Stimulated activated CD4-positive, alpha-beta T cell treated with anti-CD3 and anti-CD28 coated beads, Interleukin-1b, Interleukin-23, amount 100 ng/mL, for 24 hours (primary cell): ENCODE results near the gene FCGBP.
"Not testable (repeated sequence)": the region's sequence is repeated elsewhere in the genome, so short reads cannot be mapped to it uniquely, and the experiment has no call there.

Source experiments
- DNase-seq, 4 experiments: peaks; one replicate each; pipeline ENCODE4 v3.0.0-alpha.2; 2020; ENCODE audit warnings: low read depth in 4 of 4, low spot score in 1 of 4

The FCGBP gene

DNA sequence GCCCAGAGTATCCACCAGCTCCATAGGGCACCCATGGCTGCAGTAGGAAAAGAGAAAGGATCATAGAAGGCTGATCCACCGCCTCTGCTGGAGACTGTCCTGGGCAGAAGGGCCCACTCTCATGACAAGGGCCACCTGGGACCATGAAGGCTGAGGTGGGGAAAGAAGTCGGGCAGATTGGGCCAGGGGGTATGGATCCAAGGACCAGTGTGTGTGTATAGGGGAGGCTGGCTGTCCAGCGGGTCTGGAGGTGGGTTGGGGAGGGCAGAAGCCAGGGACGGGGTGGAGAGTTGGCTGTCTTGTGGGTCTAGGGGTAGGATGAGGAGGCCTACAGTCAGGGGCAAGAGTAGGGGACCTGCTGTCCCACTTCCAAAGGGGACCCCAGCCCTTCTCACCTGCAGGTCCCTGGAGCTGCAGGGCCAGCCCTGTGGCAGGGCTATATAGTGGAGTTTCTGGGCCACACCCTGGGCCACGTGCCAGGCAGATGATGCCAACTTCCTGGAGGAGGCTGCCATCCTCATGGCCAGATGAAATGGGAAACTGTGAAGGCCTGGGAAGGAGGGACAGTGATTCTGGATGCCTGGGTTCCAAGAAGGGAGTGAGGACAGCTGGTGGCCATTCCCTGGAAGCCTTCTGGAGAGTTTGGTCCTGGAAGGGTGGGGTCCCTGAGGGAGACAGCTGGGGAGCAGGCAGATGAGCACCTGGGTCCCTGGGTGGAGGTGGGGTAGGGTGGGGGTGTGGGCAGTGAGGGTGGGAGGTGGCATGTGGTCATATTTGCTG, at the start of gene FCGBP:
Gene FCGBP (minus strand): TSS at position 51 of the 780 bp plus-strand sequence.
- DNase-seq: no peak

DNA sequence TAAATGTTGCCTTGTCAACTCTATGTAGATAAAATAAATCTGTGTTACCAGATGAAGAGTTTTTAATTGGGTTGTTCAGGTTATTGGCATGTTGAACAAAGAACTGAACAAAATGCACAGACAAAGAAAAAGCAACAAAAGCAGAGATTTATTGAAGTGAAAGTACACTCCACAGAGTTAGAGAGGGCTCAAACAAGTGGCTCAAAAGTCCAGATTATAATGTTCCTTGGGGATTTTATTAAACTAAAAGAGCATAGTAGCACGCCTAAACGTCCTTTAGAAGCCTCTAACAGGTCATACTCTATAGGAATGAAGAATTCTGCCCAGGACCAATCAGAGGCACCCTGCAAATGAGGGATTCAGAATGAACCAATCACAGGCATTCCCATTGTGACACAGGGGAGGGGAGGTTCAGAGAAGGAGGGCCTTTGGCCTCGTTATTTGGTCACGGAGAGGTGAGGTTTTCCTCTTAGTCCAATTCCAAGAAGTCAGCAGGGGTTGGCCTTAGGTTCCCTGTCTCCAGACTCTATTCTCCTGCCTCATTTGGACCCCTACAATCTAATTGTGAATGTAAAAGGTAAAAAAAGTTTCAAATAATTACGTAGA, 49.4 kb upstream of the FCGBP start:
- no peak for DNase-seq

DNA sequence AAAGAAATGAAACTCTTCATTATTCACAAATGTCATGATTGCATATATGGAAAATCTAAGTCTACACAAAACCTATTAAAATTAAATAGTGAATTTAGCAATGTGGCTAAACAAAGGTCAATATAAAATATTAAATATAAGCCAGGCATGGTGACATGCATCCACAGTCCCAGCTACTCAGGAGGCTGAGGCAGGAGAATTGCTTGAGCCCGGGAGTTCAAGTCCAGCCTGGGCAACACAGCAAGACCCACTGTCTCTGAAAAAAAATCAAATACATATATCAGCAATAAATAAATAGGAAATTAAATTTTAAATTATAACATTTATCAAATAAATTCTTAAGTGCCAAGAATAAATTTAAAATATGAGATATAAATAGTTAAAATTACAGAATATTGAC, 48.4 kb upstream of the FCGBP start:
- no peak for DNase-seq

DNA sequence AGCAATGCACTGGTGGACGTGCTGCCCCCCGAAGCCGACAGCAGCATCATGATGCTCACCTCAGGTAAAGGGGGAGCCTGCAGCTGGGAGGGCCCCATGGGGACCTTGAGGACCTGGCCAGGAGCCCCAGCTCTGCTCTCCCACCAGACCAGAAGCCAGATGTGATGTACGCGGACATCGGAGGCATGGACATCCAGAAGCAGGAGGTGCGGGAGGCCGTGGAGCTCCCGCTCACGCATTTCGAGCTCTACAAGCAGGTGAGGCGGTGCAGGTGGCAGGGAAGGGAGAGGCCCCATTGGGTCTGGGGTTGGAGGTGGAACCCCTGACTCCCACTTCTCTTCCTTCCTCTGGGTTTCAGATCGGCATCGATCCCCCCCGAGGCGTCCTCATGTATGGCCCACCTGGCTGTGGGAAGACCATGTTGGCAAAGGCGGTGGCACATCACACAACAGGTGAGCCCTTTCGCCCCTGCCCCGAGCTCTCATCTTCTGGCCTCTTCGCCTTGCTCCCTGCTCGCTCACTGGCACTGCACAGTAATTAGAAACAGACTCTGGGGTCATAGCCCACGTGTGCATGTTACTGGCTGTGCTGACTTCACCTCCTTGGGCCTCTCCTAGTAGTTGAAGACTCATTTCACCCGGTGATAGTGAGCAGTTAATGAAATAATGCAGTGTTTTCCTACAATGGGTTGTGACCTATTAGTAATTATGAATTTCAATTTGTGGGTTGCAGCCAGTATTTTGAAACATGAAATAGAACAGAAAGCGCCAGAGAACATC, 40.1 kb upstream of the FCGBP start:
- no peak for DNase-seq

DNA sequence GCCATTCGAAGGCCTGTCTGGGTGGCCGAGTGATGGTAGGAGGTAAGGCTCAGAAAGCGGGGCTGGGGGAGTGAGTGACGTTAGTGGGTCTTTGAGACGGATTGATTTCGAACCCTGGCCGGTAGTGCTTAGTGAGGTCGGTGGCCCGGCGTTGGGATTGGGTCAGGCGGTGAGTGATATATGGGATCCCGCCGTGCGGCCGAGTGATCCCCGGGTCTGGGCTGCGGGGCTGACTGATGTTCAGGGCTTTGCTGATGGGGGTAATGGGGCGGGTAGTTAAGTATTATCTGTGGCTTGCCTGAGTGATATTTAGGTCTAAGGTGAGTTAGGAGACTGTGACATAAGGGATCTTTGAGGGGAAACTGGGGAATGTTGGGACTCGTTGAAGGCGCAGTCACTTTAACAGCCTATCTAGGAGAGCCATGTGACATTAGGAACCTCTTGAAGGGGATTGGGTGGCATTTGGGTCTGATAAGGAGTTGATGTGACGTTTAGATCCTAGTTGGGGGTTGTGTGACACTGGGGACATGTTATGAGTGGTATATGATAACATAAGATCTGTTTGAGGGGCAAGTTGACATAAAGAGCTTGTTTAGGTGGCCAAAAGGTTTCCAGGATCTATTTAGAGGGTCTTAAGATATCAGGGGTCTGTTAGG, 37.1 kb upstream of the FCGBP start:
- DNase-seq: no peak

DNA sequence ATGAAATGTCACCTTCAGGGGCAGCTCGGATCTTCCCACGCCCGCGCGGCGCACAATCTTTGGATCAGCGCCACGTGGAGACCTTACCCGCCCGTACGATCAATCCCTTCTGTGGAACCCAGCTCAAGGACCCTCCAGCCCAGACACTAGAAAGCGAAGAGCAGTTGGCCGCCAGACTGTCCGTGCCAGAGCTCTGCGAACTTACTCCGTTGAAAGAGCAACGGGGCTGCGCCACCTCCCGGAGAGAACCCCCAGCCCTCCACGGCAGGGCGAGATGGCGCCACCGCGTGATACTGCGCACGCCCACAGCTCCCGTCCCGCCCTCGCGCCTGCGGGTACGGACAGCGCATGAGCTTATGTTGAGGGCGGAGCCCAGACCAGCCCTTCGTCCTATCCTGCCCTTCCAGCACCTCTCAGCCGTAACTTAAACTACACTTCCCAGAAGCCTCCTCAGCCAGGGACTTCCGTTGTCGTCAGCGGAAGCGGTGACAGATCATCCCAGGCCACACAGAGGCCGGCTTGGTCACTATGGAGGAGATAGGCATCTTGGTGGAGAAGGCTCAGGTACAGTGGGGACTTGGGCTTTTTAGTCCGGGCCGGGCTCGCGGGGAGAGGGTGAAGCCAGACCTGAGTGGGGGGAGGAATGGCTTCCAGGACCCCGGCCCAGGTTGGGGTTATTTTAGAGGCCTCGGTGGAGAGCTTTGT, 36.4 kb upstream of the FCGBP start, which contains the start of gene PSMC4:
Gene PSMC4 (plus strand): TSS at position 491 of the 705 bp plus-strand sequence. CDS start 38 bp downstream, at position 529.
- peak; percentile 89 to 97 (median 95) for DNase-seq

DNA sequence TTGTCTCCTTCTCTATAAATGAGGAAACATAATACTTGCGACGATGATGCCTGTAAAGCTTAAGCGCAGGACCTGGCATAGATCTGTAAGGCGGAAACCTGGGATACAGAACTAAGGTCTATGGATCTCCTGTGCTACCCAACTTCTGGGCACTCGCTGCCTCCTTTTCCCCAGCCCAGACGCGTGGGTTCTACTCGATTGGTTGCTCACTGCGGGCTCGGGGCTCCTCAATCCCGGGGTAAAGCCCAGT, 35.9 kb upstream of the FCGBP start:
- DNase-seq: no peak

DNA sequence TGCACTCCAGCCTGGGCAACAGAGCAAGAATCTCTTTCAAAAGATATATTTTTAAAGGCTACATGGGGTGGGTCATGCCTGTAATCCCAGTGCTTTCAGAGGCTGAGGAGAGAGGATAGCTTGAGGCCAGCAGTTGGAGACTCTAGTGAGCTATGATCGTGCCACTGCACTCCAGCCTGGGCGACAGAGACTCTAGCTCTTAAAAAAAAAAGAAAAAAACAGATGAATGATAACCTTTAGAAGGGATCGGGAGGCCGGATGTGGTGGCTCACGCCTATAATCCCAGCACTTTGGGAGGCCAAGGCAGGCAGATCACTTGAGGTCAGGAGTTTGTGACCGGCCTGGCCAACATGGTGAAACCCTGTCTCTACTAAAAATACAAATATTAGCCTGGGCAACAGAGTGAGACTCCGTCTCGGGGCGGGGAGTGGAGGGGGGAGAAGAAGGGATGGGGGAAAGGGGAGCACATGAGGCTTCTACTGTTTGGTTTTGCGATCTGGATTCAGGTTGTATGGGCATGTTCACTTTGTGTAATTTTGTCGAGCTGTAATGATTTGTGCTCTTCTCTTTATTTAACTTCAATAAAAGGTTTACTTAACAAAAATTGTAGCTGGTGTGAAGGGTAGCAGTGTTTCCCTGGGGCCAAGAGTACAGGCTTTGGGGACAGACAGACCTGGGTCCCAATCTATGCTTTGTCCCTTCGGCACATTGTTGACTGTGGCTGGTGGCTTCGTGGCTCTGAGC, 35.4 kb upstream of the FCGBP start:
- peak in 1 of 4 experiments; percentile 11 for DNase-seq

DNA sequence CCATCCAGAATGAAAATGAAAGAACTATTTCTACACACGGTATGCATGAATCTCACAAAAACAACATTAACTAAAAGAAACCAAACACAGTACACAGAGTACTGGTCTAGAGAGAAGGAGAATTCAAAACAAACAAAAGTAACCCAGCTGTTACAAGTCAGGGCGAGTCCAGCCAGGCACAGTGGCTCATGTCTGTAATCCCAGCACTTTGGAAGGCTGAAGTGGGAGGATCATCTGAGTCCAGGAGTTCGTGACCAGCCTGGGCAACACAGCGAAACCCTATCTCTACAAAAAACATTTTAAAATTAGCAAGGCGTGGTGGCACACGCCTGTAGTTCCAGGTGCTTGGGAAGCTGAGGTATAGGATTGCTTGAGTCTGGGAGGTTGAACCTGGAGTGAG, 34.8 kb upstream of the FCGBP start:
- no peak for DNase-seq

DNA sequence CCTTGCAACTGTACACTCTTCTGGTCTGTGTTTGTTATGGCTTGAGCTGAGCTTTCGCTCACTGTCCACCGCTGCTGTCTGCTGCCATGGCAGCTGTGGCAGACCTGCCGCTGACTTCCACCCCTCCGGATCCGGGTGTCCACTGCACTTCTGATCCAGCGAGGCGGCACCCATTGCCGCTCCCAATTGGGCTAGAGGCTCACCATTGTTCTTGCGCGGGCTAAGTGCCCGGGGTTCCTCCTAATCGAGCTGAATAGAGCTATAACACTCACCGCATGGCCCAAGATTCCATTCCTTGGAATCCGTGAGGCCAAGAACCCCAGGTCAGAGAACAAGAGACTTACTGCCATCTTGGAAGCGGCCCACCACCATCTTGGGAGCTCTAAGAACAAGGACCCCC, 34.4 kb upstream of the FCGBP start:
- DNase-seq: no peak

DNA sequence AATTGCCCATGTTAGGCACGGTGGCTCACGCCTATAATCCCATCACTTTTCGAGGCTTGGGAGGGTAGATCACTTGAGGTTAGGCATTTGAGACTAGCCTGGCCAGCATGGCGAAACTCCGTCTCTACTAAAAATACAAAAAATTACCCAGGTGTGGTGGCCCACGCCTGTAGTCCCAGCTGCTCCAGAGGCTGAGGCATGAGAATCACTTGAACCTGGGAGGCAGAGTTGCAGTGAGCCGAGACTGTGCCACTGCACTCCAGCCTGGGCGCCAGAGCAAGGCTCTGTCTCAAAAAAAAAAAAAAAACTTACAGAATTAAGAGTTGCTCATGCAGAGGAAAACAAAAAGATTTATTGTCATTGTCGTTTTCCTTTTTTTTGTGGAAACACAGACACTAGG, 33.1 kb upstream of the FCGBP start:
- no peak for DNase-seq

DNA sequence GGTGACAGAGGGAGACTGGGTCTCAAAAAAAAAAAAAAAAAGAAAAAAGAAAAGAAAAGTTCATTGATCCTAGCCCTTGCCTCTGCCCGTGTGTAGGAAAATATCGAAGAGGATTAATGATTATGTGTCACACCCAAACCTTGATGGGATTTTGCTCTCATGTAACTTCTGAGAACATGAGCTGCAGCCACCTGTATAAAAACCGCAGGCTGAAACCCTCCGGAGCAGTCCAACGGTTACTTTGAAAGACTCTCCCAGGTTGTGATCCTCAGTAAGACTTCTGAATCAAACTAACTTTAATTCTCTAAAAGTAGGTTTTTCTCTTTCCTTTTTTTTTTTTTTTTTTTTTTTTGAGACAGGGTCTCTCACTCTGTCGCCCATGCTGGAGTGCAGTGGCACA, 32.2 kb upstream of the FCGBP start:
- DNase-seq: no peak

DNA sequence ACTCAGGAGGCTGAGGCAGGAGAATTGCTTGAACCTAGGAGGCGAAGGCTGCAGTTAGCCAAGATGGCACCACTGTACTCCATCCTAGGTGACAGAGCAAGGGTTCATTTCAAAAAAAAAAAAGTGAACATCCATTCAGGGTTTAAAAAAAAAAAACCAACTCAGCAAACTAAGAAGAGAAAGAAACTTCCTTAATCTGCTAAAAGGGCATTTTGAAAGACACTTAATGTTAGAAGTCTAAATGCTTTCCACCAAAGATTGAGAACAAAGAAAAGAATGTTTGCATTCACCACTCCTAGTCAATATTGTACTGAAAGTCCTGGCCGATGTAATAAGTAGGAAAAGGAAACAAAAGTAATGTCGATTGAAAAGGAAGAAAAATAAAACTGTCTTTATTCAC, 29.5 kb upstream of the FCGBP start:
- DNase-seq: no peak

DNA sequence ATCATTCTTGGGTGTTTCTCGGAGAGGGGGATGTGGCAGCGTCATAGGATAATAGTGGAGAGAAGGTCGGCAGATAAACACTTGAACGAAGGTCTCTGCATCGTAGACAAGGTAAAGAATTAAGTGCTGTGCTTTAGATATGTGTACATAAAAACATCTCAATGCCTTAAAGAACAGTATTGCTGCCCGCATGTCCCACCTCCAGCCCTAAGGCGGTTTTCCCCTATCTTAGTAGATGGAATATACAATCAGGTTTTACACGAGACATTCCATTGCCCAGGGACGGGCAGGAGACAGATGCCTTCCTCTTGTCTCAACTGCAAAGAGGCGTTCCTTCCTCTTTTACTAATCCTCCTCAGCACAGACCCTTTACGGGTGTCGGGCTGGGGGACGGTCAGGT, 25.0 kb upstream of the FCGBP start:
- DNase-seq: not testable (repeated sequence)

DNA sequence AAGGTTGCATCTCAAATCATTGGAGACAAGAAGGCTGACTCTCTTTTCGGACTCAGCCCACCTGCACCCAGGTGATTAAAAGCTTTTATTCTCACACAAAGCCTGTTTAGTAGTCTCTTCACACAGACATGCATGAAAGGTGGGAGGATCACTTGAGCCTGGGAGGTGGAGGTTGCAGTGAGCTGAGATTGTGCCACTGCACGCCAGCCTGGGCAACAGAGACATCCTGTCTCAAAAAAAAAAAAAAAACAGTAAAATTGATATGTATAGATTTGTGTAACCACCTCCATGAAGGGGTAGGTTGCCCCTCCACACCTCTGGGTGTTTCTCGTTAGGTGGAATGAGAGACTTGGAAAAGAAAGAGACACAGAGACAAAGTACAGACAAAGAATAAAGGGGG, 24.5 kb upstream of the FCGBP start:
- not testable (repeated sequence) for DNase-seq

DNA sequence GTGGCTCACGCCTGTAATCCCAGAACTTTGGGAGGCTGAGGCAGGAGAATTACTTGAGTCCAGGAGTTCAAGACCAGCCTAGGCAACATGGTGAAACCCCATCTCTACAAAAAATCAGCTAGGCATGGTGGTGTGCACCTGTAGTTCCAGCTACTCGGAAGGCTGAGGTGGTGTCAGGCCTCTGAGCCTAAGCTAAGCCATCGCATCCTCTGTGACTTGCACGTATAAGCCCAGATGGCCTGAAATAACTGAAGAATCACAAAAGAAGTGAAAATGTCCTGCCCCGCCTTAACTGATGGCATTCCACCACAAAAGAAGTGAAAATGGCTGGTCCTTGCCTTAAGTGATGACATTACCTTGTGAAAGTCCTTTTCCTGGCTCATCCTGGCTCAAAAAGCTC, 23.5 kb upstream of the FCGBP start:
- DNase-seq: not testable (repeated sequence)

DNA sequence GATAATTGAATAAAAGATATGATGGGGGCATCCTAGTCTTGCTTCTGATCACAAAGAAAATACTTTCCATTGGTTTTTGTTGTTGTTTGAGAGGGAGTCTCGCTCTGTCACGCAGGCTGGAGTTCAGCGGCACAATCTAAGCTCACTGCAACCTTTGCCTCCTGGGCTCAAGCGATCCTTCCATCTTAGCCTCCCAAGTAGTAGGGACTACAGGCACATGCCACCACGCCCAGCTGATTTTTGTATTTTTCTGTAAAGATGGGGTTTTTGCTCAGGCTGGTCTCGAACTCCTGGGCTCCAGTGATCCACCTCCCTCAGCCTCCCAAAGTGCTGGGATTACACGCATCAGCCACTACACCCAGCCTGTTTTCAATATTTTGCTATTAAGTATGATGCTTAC, 19.5 kb upstream of the FCGBP start:
- no peak for DNase-seq

DNA sequence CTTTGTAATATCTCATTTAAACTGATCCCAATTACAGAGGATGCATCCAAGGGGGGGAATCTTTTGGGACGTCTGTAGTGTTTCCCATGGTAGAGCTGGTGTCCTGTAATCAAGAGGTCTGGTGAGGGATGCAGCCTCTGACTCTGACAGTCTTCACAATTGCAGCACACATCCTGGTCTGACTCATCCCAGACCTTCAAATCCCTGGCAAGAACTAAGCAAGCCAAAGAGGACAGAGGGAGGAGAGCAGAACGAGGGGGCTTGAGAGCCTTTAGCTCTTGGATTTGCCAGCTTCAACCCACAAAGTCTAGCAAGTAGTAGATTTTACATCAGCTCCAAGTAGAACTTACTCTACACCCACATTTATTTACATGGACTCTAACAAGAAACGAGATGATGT, 17.3 kb upstream of the FCGBP start:
- no peak for DNase-seq

DNA sequence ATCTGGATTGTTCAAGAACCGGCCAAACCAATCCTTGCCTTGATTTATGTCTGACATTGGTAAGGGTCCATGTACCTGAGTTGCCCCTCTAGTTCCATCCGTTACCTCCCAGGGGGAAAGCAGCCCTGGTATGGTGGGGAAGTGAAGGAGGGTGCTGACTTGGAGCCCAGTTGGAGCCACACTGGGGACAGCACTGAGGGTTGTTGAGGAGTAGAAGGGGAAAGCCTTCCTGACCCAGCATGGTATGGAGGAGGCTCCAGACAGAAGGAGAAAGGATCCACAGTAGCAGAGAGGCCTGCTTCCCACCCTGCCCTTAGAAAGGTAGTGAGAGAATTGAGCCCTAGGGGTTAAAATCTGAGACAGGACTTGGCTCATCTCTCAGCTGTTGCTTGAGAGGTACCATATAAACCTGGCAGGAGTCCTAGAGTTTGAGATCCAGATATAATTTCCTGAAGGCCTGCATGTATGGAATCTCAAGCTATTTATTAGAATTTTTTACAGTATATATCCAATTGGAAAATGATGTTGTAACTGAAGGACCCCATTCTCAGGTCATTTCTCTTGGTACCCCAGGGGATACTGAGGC, 16.7 kb upstream of the FCGBP start:
- no peak for DNase-seq
